Spleen (tissue), 11 donors: ENCODE results near the gene C8A. TPM values are rescaled to one million over a fixed set of nuclear protein-coding genes. Genes with fewer than 3 reads are reported as not detected.

Experiments
- DNase-seq: peaks from one replicate; pipeline ENCODE4 v3.0.0-alpha.2; 2020
- H3K27ac ChIP-seq, 8 donors: fragments of 200-600 bp; sonication (generic) in 7 of 8; 1 replicate in 4 of 8; 2 replicates in 4 of 8; pipeline versions ENCODE4 v1.5.0 to v1.8.0; 2016 to 2021; ENCODE audit warnings: inconsistent platforms in 4 of 8, mild to moderate bottlenecking in 4 of 8, moderate library complexity in 1 of 8
- H3K27me3 ChIP-seq, 7 donors: fragments of 200-600 bp; sonication (generic) in 6 of 7; replicated peaks in 1 of 7; 1 replicate in 4 of 7; 2 replicates in 3 of 7; pipeline versions ENCODE4 v1.5.0 to v1.8.0; 2016 to 2021; ENCODE audit warnings: inconsistent platforms in 3 of 7, mild to moderate bottlenecking in 1 of 7
- H3K36me3 ChIP-seq, 6 donors: fragments of 200-600 bp; sonication (generic) in 5 of 6; 1 replicate in 4 of 6; 2 replicates in 2 of 6; pipeline versions ENCODE4 v1.5.0 to v1.8.0; 2016 to 2021; ENCODE audit warnings: inconsistent platforms in 2 of 6
- H3K4me1 ChIP-seq, 6 donors: fragments of 200-600 bp; sonication (generic) in 5 of 6; 1 replicate in 3 of 6; 2 replicates in 3 of 6; pipeline versions ENCODE4 v1.5.0 to v1.8.0; 2016 to 2021; ENCODE audit warnings: inconsistent platforms in 3 of 6
- H3K4me3 ChIP-seq, 8 donors: fragments of 200-600 bp; sonication (generic) in 7 of 8; 1 replicate in 4 of 8; 2 replicates in 4 of 8; pipeline versions ENCODE4 v1.5.0 to v1.8.0; 2016 to 2021; ENCODE audit warnings: inconsistent platforms in 4 of 8, mild to moderate bottlenecking in 4 of 8, moderate library complexity in 2 of 8
- H3K9me3 ChIP-seq, 8 donors: fragments of 200-600 bp; sonication (generic) in 7 of 8; 1 replicate in 4 of 8; 2 replicates in 4 of 8; pipeline versions ENCODE4 v1.5.0 to v1.8.0; 2016 to 2021; ENCODE audit warnings: inconsistent platforms in 4 of 8
- CTCF ChIP-seq, 11 experiments: fragments of 200-600 bp in 7 of 11; fragments of 450-650 bp in 4 of 11; sonication (generic) in 4 of 11; IDR thresholded peaks in 8 of 11; conservative IDR thresholded peaks in 3 of 11; 1 replicate in 7 of 11; 2 replicates in 4 of 11; pipeline versions ENCODE4 v1.4.0 to v1.8.0; 2016 to 2021; ENCODE audit warnings: antibody characterized with exemption in 11 of 11, inconsistent platforms in 4 of 11, mild to moderate bottlenecking in 1 of 11
- POLR2A ChIP-seq, 3 donors: fragments of 450-650 bp; IDR thresholded peaks; one replicate each; pipeline ENCODE4 v1.5.1; 2017; ENCODE audit warnings: antibody characterized with exemption in 3 of 3, mild to moderate bottlenecking in 1 of 3
- POLR2AphosphoS5 ChIP-seq, 3 donors: sonication (generic); formaldehyde crosslinking; IDR thresholded peaks; one replicate each; pipeline ENCODE4 v1.5.1; 2017; ENCODE audit warnings: antibody characterized with exemption in 3 of 3
- WGBS, 5 donors: extraction: QIAGEN DNeasy Blood & Tissue Kit in 3 of 5; methylation state at CpG; one replicate each; pipeline versions ENCODE4 v1.1.5 to v1.1.7; 2013 to 2018; 5-methylcytosine and 5-hydroxymethylcytosine counted together
- intact Hi-C: fragments of 100-400 bp; cut with DNase I; formaldehyde crosslinking; loops from one replicate; pipeline ENCODE4 v1.15.0; 2023; ENCODE audit warnings: low total_unique reads
- polyA plus RNA-seq, 3 donors: library from polyadenylated mRNA; stranded (reverse); fragments of 200-250 nt; gene quantifications; one replicate each; pipeline ENCODE4 v1.2.1, GENCODE V29; 2013
- total RNA-seq, 7 donors: library from RNA; depleted of rRNA in 3 of 7; stranded (reverse); fragments of >200 nt in 3 of 7; fragmentation: NEBNext Ultra II Directional in 4 of 7; extraction: Animal tissue kit (Norgen Biotek cat#: 25700) in 4 of 7; gene quantifications; one replicate each; pipeline versions ENCODE4 v1.1.0 to v1.2.1, GENCODE V29; 2016 to 2021
- donor health status: healthy with polysubstance abuse.
- donor health status: DM: no; HTN: no; CAD: no; lungs with moderate emphysema.
- donor health status: DM: no; HTN: no; CAD: no.
- donor health status: Bipolar disorder and iron deficiency.
- donor health status: healthy.
- donor health status: DM: no; HTN: no; CAD: no.
- donor health status: DM: yes; HTN: yes; CAD: no.

Gene C8A
- total and polyA plus RNA-seq, 10 donors = 0.03 TPM; not detected in 9

DNA sequence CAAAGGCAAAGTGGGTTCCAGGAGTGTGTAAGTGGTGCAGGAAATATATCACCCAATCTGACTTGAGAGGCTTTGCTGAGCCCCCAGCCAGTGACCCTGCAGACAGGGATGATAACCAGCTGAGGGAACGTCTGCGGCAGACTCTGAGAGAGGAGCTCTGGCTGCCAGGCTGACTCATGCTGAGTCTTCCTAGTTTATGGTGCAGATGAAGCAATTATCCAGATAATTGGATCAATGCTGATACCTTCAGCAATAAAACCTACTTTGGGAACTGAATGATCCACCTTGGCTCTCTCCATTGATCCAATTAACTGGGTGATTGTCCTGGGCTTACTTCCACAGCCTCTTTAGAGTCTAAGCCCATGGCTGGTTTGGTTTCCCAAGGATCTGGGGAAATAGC, 103.9 kb downstream of the C8A start:
- no peak overlapping the region for H3K4me3 ChIP-seq
- no peak for TF ChIP-seq CTCF (IDR thresholded peaks at IDR 0.05 in 8 of 11, conservative IDR thresholded peaks at IDR 0.05 in 3 of 11)
- TF ChIP-seq POLR2A (IDR thresholded peaks at IDR 0.05) = no peak
- no peak for TF ChIP-seq POLR2AphosphoS5 (IDR thresholded peaks at IDR 0.05)
- no peaks in the 10 kb centered on the region for H3K9me3 ChIP-seq
- no peaks in the 10 kb centered on the region for H3K36me3 ChIP-seq
- WGBS, 5 donors = 61 to 77% (median 66%) methylated on average over 2 of the region's 2 CpGs
- H3K4me1 ChIP-seq = no peaks in the 10 kb centered on the region
- peaks cover 0 to 9% (median 0%) of the 10 kb centered on the region in 7 donors for H3K27me3 ChIP-seq
- DNase-seq = no peak
- H3K27ac ChIP-seq = no peak overlapping the region
- intact Hi-C loops = no loop called here

DNA sequence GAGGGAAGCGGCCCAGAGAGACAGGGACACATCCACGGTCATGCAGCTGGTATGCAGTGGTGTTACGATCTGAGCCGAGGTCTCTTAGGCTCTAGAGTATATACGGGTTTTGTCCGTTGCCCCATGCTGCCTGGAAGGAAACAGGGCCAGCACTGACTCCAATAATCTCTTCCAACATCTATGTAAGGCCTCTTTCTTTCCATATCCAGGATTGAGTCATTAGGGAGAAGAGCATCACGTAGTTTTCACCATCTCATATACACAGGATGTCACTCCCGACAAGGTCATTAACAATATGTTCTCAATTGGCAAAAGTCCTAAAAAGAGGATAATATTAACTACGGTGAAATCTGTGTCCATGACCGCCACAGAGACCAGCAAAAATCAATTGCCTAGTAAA, 106.8 kb downstream of the C8A start:
- intact Hi-C loops = no loop called here

GRCh38 chr1:56963667-56964066, 109.1 kb downstream of the C8A start:
- Histone ChIP-seq H3K27ac (no peak overlapping the region), H3K27me3 (no peaks in the 10 kb centered on the region), H3K9me3 (peaks cover 0 to 1% (median 0%) of the 10 kb centered on the region in 8 donors), H3K4me1 (no peaks in the 10 kb centered on the region), H3K36me3 (no peaks in the 10 kb centered on the region), H3K4me3 (no peak overlapping the region)
- intact Hi-C loops = no loop called here
- TF ChIP-seq POLR2A (IDR thresholded peaks at IDR 0.05) (no peak), POLR2AphosphoS5 (IDR thresholded peaks at IDR 0.05) (no peak), CTCF (IDR thresholded peaks at IDR 0.05 in 8 of 11, conservative IDR thresholded peaks at IDR 0.05 in 3 of 11) (no peak)
- WGBS, 5 donors = 75 to 91% (median 85%) methylated on average over 4 of the region's 4 CpGs
- DNase-seq = no peak

More for the DNA sequence above, 106.8 kb downstream of the C8A start:
- H3K4me3 ChIP-seq = no peak overlapping the region
- peaks cover 0 to 9% (median 0%) of the 10 kb centered on the region in 7 donors for H3K27me3 ChIP-seq
- H3K27ac ChIP-seq = no peak overlapping the region
- TF ChIP-seq POLR2A (IDR thresholded peaks at IDR 0.05) (no peak), POLR2AphosphoS5 (IDR thresholded peaks at IDR 0.05) (no peak), CTCF (IDR thresholded peaks at IDR 0.05 in 8 of 11, conservative IDR thresholded peaks at IDR 0.05 in 3 of 11) (no peak)
- no peaks in the 10 kb centered on the region for H3K9me3 ChIP-seq
- 78 to 86% (median 80%) methylated on average over 10 of the region's 10 CpGs for WGBS, 5 donors
- no peak for DNase-seq
- H3K4me1 ChIP-seq = no peaks in the 10 kb centered on the region
- H3K36me3 ChIP-seq = no peaks in the 10 kb centered on the region

DNA sequence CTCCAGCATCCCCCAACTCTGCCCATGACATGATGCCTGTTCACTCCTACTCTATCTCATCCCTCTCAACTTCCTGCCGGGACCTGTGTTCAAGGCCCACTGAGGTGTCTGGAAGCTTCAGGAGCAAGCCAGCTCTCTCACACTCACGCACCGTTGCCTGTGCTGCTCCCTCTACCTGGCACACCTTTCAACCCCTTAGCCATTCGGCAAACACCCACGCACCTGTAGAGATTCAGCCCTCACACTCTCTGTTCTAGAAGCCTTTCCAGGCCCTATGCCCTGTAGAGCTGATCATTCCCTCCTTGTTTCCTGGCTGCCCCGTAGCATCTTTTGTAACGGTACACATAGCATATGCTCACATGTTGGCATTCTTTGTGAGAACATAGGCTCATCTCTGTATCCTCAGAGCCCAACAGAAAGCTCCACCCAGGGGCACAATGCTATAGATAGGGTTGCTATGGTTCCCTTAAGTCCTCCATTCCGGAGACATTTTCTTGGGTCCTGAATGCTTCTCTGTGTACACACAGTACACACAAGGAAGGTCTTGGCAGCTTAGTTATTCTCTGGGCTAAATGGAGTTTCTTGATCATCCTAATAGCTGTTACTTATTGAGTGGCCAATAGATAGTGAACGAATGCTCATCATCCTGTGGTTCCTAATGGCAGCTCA, 109.9 kb downstream of the C8A start:
- Histone ChIP-seq H3K27me3 (no peaks in the 10 kb centered on the region), H3K4me3 (no peak overlapping the region), H3K36me3 (no peaks in the 10 kb centered on the region), H3K9me3 (peaks cover 0 to 6% (median 0%) of the 10 kb centered on the region in 8 donors), H3K4me1 (no peaks in the 10 kb centered on the region), H3K27ac (no peak overlapping the region)
- intact Hi-C loops = no loop called here
- WGBS, 5 donors = 88 to 94% (median 90%) methylated on average over 9 of the region's 9 CpGs
- DNase-seq = no peak
- TF ChIP-seq POLR2A (IDR thresholded peaks at IDR 0.05) = no peak
- no peak for TF ChIP-seq POLR2AphosphoS5 (IDR thresholded peaks at IDR 0.05)
- TF ChIP-seq CTCF (IDR thresholded peaks at IDR 0.05 in 8 of 11, conservative IDR thresholded peaks at IDR 0.05 in 3 of 11) = no peak
